ENCODE measurements around the gene NUDT2. TPM values are rescaled to one million over a fixed set of nuclear protein-coding genes. Genes with fewer than 3 reads are reported as not detected.

NUDT2 gene
- total RNA-seq, 4 donors from 2014 or later = 3.0 to 8.7 (median 4.8) TPM

DNA sequence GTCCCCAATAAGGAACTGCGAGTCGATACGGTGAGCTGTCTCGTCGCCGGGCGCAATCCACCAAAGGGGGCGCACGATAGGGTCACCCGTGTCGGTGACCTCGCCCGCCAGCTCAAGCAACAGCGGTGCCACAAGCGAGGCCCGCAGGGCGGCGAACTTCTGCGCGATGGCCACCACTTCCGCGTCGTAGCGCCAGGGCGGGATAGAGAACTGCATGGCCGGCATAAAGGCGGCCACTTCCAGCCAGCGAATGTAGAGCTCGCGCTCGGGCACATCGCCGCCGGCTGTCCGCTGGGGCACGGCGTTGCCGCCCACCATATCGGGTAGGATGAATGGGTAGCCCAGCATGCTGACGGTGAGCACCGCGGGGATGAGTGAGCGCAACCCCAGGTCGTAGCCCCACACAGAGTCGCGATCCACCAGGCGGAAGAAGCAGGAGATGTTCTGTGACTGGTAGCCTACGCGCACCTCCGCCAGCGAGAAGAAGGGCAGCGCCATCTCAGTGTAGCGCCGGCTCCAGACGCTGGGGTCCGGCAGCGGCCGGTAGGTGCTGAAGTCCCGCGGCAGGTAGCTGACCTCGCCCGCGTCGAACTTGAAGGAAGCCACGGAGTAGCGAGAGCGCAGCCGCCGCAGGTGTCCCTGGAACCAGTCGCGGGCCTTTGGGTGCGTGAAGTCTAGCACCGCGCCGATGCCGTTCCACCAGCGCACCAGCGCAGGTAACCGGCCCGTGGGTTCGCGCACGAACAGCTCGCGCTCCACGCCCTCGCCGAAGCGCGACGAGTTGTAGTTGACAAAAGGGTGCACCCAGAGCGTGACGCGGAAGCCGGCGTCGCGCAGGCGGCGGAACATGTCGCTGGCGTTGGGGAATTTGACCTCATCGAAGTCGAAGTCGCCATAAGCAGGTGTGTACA lies 41.9 kb downstream of the NUDT2 start:
- no peak overlapping the region for H3K4me3 ChIP-seq (replicated peaks in 1 of 3)
- H3K9me3 ChIP-seq = no peaks in the 10 kb centered on the region
- WGBS, 2 donors = 75 to 76% methylated on average over 58 to 82 of the region's 105 CpGs
- intact Hi-C loops (cut with DNase I) = no loop called here
- H3K27me3 ChIP-seq = no peaks in the 10 kb centered on the region
- no peak for TF ChIP-seq POLR2A (IDR thresholded peaks at IDR 0.05)
- TF ChIP-seq, protein P1, sequence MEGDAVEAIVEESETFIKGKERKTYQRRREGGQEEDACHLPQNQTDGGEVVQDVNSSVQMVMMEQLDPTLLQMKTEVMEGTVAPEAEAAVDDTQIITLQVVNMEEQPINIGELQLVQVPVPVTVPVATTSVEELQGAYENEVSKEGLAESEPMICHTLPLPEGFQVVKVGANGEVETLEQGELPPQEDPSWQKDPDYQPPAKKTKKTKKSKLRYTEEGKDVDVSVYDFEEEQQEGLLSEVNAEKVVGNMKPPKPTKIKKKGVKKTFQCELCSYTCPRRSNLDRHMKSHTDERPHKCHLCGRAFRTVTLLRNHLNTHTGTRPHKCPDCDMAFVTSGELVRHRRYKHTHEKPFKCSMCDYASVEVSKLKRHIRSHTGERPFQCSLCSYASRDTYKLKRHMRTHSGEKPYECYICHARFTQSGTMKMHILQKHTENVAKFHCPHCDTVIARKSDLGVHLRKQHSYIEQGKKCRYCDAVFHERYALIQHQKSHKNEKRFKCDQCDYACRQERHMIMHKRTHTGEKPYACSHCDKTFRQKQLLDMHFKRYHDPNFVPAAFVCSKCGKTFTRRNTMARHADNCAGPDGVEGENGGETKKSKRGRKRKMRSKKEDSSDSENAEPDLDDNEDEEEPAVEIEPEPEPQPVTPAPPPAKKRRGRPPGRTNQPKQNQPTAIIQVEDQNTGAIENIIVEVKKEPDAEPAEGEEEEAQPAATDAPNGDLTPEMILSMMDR (IDR thresholded peaks at IDR 0.05) = no peak
- H3K36me3 ChIP-seq = no peaks in the 10 kb centered on the region
- H3K4me1 ChIP-seq = peaks cover 4 to 5% of the 10 kb centered on the region in 2 donors
- H3K27ac ChIP-seq = no peak overlapping the region
- DNase-seq = no peak

DNA sequence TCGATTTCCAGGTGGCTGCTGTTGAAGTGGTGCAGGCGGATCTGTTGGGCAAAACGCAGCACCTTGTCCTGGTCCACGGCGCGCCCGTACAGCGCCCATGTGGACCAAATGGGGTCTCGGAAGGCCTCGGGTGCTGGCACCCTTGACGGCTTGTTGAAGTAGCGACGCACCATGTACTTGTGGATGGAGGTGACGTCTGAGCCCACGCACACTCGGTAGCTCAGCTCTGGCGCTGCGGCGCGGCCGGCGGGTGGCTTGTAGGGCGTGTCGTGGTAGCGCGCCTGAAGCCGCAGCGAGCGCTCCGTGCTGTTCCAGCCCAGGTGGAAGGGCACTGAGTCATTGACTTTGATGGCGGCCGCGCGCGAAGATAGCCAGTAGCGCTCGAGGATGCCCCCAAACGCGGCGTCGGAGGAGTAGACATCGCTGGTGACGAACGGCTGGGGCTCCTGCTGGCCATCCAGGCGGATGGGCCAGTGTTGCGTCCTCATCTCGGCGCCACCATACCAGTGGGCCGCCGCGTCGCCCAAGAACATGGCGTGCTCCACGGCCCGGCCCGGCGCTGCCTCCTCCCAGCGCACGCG lies 42.6 kb downstream of the NUDT2 start:
- 80 to 87% methylated on average over 51 to 60 of the region's 60 CpGs for WGBS, 2 donors
- DNase-seq = no peak

GRCh38 chr9:34372467-34373011 lies 43.2 kb downstream of the NUDT2 start:
- intact Hi-C loops (cut with DNase I) = no loop called here

More for the DNA sequence above, 42.6 kb downstream of the NUDT2 start:
- H3K4me3 ChIP-seq (replicated peaks in 1 of 3) = no peak overlapping the region
- H3K4me1 ChIP-seq = peaks cover 4 to 5% of the 10 kb centered on the region in 2 donors
- no peaks in the 10 kb centered on the region for H3K27me3 ChIP-seq
- no peak for TF ChIP-seq POLR2A (IDR thresholded peaks at IDR 0.05)
- TF ChIP-seq, protein P1 (IDR thresholded peaks at IDR 0.05) = no peak
- intact Hi-C loops (cut with DNase I) = no loop called here
- H3K36me3 ChIP-seq = no peaks in the 10 kb centered on the region
- H3K27ac ChIP-seq = no peak overlapping the region
- H3K9me3 ChIP-seq = no peaks in the 10 kb centered on the region

DNA sequence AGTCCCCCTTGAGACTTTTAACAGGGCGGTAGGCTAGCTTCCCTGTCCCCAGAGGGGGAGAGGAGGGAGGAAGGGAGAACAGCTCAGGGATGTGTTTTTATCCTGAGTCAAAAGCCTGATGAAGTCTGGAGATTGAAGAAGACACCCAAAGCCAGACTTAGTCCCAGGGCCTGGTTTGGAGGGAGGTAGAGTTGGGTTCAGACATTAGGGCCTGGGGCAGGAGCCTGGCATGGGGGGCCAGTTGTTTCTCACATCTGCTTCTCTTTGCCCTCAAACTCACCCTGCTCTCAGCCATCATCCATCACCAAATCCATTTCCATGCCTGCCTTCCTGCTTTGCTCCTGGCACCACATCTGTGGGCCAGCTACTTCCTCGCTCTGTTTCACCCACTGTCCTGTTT lies 44.4 kb downstream of the NUDT2 start:
- no peak overlapping the region for H3K27ac ChIP-seq
- peaks cover 5 to 8% of the 10 kb centered on the region in 2 donors for H3K4me1 ChIP-seq
- no peak for DNase-seq
- no peak overlapping the region for H3K4me3 ChIP-seq (replicated peaks in 1 of 3)
- no peaks in the 10 kb centered on the region for H3K27me3 ChIP-seq
- no peaks in the 10 kb centered on the region for H3K9me3 ChIP-seq
- intact Hi-C loops (cut with DNase I) = no loop called here
- 93 to 98% methylated on average over 2 of the region's 2 CpGs for WGBS, 2 donors
- H3K36me3 ChIP-seq = no peaks in the 10 kb centered on the region
- TF ChIP-seq, protein P1 (IDR thresholded peaks at IDR 0.05) = no peak
- no peak for TF ChIP-seq POLR2A (IDR thresholded peaks at IDR 0.05)

More at GRCh38 chr9:34372467-34373011, 43.2 kb downstream of the NUDT2 start:
- no peaks in the 10 kb centered on the region for H3K9me3 ChIP-seq
- H3K27me3 ChIP-seq = no peaks in the 10 kb centered on the region
- DNase-seq = peak in 1 of 2 donors; percentile 19
- no peak overlapping the region for H3K27ac ChIP-seq
- H3K4me3 ChIP-seq (replicated peaks in 1 of 3) = no peak overlapping the region
- TF ChIP-seq, protein P1 (IDR thresholded peaks at IDR 0.05) = no peak
- TF ChIP-seq POLR2A (IDR thresholded peaks at IDR 0.05) = no peak
- H3K36me3 ChIP-seq = no peaks in the 10 kb centered on the region
- peaks cover 5 to 6% of the 10 kb centered on the region in 2 donors for H3K4me1 ChIP-seq
- WGBS, 2 donors = 60 to 85% methylated on average over 35 to 40 of the region's 41 CpGs

Data from thyroid gland (tissue), 4 donors.